OCI-LY3 (cell line): ENCODE results near the gene BRCC3.

Experiments
- EZH2phosphoT487 ChIP-seq: fragments of 200-600 bp; shearing (Covaris generic); IDR thresholded peaks from 2 replicates; pipeline ENCODE4 v1.6.1; 2018; ENCODE audit warnings: antibody characterized with exemption, mixed run types, low read depth
- TF ChIP-seq, protein P1 (sequence below): fragments of 200-600, 300-600 bp; sonication (generic); IDR thresholded peaks from 2 replicates; pipeline ENCODE4 v1.5.1; 2014; ENCODE audit warnings: antibody characterized with exemption, low read length, low read depth

DNA sequence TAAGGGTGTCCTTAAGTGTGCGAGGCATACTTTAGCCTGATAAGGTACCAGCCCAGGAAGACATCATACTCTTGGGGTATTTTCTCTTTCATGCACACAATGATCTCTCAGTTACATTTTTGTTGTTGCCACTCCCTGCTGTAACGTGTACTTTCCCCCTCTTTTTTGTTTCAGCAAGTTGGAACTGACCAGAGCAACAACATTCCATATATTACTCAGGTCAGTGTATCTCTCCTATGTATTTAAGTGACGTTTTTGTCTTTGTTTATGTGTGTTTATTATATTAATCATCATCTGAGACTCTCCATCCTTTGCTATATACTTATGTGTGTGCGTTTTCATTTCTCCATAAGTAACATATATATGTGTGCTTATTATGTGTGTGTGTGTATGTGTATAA, 73.6 kb downstream of the BRCC3 start:
- TF ChIP-seq, protein P1, sequence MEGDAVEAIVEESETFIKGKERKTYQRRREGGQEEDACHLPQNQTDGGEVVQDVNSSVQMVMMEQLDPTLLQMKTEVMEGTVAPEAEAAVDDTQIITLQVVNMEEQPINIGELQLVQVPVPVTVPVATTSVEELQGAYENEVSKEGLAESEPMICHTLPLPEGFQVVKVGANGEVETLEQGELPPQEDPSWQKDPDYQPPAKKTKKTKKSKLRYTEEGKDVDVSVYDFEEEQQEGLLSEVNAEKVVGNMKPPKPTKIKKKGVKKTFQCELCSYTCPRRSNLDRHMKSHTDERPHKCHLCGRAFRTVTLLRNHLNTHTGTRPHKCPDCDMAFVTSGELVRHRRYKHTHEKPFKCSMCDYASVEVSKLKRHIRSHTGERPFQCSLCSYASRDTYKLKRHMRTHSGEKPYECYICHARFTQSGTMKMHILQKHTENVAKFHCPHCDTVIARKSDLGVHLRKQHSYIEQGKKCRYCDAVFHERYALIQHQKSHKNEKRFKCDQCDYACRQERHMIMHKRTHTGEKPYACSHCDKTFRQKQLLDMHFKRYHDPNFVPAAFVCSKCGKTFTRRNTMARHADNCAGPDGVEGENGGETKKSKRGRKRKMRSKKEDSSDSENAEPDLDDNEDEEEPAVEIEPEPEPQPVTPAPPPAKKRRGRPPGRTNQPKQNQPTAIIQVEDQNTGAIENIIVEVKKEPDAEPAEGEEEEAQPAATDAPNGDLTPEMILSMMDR = no peak
- TF ChIP-seq EZH2phosphoT487 = no peak
